DMS53 treated with DMSO at 0.1 percent for 48 hours (cell line): Measurements from ENCODE around the gene BTBD17.

Experiments used
- DNase-seq: peaks from one replicate; lab custom pipeline; 2025; ENCODE audit not compliant: unreplicated experiment; lab: John Stamatoyannopoulos, UW

BTBD17 gene

DNA sequence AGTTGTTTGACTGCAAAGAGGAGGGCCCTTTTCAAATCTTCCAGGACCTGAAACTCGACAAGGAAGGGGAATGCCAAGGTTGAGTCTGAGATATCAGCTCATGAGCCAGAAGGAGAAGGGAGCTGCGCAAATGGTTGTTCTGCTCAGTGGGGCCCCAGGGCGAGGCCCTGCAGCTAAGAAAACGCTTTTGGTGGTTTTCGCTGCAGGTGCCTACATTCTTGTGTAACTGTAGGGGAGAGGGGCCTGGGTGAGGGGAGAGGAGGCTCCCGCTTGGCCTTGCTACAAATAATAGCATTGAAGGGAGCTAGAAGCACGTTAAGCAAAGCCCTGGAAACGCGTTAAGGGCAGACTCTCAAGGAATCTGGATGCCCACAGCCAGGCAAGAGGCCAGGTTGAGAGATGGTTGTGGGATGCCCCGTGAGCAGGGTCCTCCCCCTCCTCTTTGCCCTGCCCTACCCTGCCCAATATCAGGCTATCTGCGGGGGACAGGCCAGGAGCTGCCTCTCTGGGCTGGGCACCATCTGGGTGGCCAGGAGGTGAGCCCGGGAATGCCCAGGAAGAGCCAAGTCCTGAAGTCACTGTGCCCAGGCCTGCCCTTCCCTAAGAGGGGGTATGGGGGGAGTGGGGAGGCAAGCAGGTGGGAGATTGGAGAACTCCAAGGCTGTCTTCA is 27.6 kb upstream of the BTBD17 start:
- DNase-seq: no peak

- DNase-seq: no peak
Observed at GRCh38 chr17:74387365-74388218, 25.9 kb upstream of the BTBD17 start.

DNA sequence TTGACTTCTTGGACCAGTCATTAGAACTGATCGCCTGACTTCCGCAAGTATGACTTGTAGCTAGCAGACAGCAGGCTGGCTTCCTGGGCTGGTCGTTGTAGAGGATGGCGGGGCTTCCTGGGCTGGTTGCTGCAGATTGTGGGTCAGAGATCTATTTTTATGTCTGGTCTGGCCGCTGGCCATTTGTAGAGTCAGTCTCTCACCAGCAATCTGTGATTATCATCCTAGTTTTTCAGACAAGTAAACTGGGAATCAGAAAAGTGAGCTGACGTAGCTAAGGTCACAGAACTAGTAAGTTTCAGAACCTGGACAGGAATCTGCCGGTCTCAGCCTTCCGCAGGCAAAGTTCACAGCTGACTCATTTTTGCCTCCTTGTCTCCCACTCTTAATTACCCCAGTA is 24.7 kb upstream of the BTBD17 start:
- DNase-seq: no peak

- peak; percentile 61 for DNase-seq
Observed at GRCh38 chr17:74385201-74385600, 23.5 kb upstream of the BTBD17 start.

- DNase-seq: no peak
Observed at GRCh38 chr17:74383141-74383540, 21.5 kb upstream of the BTBD17 start.

- no peak for DNase-seq
Observed at GRCh38 chr17:74380959-74381808, 19.5 kb upstream of the BTBD17 start.

DNA sequence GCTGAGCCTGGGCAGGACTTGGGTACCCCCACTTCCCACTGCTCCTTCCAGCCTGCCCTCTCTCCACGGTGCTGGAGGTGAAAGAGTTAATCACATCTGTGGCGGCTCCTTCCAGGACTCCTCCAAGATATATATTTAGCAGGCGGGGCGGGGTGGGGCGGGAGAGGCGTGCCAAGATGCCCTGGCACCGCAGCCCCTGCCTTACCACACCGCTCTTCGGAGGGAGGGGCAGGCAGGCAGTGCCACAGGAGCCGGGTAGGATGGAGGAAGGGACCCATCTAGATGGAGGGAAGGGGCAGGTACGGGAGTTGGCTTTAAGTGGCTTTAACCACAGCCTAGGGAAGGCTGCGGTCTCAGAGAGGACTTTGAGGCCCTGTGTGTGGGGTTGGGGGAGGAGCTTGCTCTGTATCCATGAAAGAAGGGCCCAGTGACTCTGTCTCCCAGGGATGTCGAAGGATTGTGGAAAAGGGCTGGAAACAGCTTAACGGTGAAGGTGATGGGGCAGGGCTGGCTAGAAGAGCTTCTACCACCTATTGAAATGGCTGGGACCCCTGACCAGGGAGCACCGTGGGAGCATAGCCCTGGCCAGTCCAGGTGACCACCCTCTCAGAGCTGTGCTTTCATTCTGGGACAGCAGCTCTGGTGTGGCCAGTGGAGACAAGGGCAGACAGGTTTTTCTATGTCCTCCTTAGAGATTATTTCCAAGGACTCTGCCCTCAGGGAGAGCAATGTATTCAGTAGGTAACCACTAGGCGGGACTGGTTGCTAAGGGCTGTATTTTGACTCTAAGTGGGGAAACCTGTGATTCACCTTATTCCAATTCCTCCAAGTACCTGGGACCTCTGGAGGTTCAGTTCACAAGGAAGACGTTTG is 18.7 kb upstream of the BTBD17 start:
- peak; percentile 51 for DNase-seq

GRCh38 chr17:74379495-74380085 is 17.9 kb upstream of the BTBD17 start:
- peak; percentile 66 for DNase-seq

DNA sequence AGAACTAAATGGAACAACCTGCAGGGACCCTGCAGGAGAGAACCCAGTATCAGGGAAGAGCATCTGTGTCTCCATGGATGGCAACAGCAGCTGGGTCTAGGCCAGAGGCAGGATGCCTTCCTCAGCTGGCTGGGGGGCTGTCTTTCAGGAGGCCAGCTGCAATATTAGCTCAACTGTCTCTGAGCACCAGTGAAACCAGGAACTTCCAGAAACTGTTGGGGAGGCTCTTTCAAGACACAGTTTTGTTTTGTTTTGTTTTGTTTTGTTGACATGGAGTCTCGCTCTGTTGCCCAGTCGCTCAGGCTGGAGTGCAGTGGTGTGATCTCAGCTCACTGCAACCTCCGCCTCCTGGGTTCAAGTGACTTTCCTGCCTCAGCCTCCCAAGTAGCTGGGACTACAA is 13.2 kb upstream of the BTBD17 start:
- no peak for DNase-seq

GRCh38 chr17:74373838-74374606 is 12.4 kb upstream of the BTBD17 start:
- DNase-seq: peak; percentile 98

- no peak for DNase-seq
Observed at GRCh38 chr17:74372426-74372825, 10.8 kb upstream of the BTBD17 start.

GRCh38 chr17:74371653-74372147 is 10.0 kb upstream of the BTBD17 start:
- DNase-seq: no peak

- DNase-seq: no peak
Observed at GRCh38 chr17:74369665-74370490, 8.2 kb upstream of the BTBD17 start.

DNA sequence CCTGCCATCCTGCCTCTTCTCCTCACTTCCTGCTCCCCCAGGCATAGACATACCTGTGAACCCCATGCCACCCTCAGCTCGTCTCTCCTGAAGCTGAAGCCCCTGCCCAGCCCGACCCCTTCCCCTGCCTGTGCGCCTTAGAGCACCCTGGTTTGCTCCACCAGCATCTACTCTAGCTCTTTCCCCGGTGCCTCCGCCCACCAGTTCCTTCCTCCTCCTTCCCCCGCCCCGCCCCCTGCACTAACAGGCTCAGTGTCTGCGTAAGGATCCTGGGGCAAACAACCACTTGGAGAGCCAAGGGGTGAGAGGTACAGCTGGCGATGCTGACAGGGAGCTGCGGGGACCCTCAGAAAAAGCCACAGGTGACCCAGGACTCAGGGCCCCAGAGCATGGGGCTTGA is 7.6 kb upstream of the BTBD17 start:
- DNase-seq: peak; percentile 50

- peak; percentile 68 for DNase-seq
Observed at GRCh38 chr17:74368341-74369081, 6.8 kb upstream of the BTBD17 start.

GRCh38 chr17:74367206-74367605 is 5.5 kb upstream of the BTBD17 start, which contains the start of gene GPR142:
Gene GPR142, plus strand, starts transcription at chr17:74367506. Its CDS starts 2,035 bp downstream, at chr17:74369541.
- no peak for DNase-seq

DNA sequence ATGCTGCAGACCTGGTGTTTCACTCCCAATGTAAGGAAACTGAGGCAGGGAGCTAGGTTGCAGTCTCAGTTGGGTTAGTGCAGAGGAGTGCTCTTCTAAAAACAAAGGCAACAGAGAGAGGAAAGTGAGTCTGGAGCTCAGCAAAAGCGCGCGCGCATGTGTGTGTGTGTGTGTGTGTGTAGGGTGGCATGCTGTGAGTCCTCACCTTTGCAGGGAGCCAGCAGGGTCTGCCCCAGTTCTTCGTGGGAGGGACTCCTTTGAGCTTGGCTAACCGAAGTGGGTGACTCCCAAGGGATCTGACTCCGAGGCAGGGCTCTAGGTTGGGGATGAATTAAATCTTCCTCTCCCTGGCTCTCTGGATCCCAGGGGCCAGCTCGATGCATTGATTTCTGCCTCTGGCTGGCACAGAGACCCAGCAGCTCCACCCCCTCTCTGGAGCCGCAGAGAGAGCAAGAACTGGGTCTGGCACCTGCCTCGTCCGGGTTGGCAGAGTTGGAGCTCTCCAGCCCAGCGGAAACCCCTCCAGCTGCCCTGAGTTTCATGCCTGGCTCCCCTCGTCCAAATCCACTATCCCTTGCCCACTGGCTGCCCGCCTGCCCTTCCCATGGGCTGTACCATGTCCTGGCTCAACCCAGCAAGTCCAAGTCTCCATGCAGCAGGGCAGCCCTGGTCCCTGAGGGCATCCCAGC is 1.3 kb upstream of the BTBD17 start:
- DNase-seq: no peak
